Astrocyte of the cerebellum (primary cell): ENCODE data around the gene MC3R.

Experiments
- DNase-seq: peaks from one replicate; pipeline ENCODE4 v3.0.0-alpha.2; 2011; ENCODE audit warnings: low read depth
- H3K4me3 ChIP-seq: 2 replicates; pipeline ENCODE4 v1.5.1; 2011; ENCODE audit warnings: mild to moderate bottlenecking, low read depth, low read length, moderate library complexity
- in situ Hi-C: cut with HindIII; loops from 2 replicates; pipeline ENCODE4 v1.10.0; 2017; ENCODE audit warnings: low sequenced_read_pairs
- TF ChIP-seq, protein P1 (sequence below): IDR thresholded peaks from 2 replicates; pipeline ENCODE4 v1.5.1; 2012; ENCODE audit warnings: low read length, low read depth, moderate library complexity, mild to moderate bottlenecking; ENCODE audit errors: missing control alignments

The MC3R gene

DNA sequence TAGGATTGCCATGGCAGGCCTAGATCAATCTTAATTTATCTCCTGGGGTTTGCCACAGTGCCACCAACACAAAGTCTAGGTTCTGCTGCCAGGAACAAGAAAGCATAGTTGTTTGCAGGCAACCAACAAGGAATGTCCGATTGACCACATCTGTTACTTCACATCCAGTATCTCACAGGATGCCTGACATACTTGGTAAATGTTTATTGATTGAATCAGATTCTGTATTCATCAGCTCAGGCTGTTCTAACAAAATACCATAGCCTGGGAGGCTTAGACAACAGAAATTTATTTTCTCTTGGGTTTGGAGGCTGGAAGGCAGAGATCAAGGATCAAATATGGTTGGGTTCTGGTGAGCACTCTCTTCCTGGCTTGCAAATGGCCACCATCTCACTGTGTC, 26.3 kb upstream of the MC3R start:
- in situ Hi-C loops = no loop called here
- no peak overlapping the region for H3K4me3 ChIP-seq
- TF ChIP-seq, protein P1, sequence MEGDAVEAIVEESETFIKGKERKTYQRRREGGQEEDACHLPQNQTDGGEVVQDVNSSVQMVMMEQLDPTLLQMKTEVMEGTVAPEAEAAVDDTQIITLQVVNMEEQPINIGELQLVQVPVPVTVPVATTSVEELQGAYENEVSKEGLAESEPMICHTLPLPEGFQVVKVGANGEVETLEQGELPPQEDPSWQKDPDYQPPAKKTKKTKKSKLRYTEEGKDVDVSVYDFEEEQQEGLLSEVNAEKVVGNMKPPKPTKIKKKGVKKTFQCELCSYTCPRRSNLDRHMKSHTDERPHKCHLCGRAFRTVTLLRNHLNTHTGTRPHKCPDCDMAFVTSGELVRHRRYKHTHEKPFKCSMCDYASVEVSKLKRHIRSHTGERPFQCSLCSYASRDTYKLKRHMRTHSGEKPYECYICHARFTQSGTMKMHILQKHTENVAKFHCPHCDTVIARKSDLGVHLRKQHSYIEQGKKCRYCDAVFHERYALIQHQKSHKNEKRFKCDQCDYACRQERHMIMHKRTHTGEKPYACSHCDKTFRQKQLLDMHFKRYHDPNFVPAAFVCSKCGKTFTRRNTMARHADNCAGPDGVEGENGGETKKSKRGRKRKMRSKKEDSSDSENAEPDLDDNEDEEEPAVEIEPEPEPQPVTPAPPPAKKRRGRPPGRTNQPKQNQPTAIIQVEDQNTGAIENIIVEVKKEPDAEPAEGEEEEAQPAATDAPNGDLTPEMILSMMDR = no peak
- no peak for DNase-seq

DNA sequence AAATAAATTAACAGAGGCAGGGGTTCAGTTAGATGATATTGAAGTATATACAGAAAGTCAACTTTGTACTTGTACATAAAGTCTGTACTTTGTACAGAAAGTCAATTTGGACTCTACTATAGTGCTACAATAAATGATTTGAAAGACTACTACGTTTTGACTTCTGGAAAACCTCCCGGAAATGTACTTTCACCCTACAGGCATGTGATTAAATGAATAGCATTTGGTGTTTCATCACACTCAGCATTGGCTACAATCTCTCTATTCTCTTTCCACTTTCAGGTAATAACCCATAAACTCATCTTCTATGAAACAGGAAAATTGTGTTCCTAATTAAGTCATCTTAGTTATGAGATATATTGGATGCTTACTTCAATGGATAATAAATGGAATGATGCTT, 25.6 kb upstream of the MC3R start:
- TF ChIP-seq, protein P1 = no peak
- no peak overlapping the region for H3K4me3 ChIP-seq
- in situ Hi-C loops = no loop called here
- DNase-seq = no peak

DNA sequence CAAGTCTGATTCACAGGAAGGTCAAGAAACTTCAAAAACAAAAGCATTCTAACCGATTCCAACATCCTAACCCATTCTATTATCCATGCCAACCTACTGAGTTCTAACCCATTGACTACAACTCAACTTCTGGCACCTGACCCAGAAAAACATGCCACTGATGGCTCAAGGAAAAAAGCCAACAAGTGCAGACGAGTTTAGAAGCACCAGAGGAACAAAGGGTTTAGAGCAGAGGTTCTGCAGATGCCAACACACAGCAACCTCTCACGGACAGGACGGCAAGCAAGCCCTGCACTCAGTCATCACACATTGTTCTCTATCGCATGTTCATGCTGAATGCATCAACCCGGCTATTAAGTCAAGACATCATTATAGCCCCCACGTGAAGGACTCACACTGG, 25.2 kb upstream of the MC3R start:
- TF ChIP-seq, protein P1 = no peak
- in situ Hi-C loops = no loop called here
- H3K4me3 ChIP-seq = no peak overlapping the region
- DNase-seq = no peak

DNA sequence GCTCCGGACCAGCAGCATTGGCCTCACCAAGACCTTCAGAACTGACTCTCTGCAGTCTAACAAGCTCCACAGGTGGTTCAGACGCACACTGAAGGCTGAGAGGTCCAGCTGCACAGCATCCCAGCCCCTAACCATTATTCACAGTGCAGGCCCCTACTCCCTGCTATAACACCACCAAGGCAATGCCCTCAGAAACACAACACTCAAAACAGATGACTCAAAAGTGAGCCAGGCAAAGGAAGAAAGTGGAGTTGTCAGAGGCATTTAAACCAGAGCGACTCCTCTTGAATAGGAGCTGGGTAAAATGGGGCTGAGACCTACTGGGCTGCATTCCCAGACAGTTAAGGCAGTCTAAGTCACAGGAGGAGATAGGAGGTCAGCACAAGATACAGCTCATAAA, 20.5 kb upstream of the MC3R start:
- in situ Hi-C loops = no loop called here
- TF ChIP-seq, protein P1 = no peak
- no peak for DNase-seq
- no peak overlapping the region for H3K4me3 ChIP-seq

DNA sequence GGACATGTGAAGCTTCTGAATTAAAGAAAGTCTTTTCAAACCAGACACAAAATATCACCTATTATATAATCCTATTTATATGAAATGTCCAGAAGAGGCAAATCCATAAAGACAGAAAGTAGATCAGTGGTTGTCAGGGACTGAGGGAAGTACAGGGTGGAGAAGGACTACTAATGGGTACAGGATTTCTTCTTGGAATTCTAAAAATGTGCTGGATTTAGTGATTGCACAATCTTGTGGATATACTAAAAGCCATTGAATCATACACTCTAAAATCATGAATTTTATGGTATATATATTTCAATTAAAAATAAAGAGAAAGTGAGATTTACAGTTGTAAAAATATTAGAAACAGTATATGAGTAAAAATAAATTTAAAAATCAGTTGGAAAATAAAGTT, 18.7 kb upstream of the MC3R start:
- DNase-seq = no peak
- no peak overlapping the region for H3K4me3 ChIP-seq
- TF ChIP-seq, protein P1 = no peak
- in situ Hi-C loops = no loop called here

DNA sequence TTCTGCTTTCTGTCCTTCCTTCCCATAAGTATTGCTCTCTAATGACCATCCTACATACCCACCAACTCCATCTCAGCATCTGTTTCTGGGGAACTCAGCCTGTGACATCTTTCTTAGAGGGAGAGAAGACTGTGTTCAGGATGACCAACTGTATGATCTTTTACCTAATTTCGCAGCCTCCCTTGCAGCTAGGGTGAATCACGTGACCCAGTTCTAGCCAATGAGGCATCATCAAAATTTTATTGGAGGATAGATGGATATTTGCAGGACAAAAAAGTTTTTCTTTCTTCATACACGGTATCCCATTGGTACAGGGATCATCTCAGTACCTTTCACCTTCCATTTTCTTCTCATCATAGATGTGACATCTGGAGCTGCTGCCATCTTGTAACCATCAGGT, 14.4 kb upstream of the MC3R start:
- no peak overlapping the region for H3K4me3 ChIP-seq
- TF ChIP-seq, protein P1 = no peak
- no peak for DNase-seq
- in situ Hi-C loops = no loop called here

DNA sequence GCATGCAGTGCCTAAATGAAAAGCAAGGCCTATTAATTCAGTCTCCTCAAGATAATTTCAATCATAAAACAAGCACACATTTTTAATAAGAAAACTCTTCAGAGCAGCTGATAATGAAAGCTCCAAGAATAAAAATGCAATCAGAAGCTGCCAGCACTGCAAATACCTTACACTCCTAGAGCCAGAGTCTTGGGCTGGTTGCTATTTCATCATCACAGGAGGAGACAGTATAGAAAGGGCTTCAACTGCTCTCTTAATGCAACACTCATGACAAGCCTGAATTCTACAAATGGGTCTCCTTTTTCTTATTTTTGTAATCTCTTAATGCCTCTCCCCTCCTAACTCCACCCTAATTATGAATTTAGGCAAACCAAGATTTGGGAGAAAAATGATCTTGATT, 11.2 kb upstream of the MC3R start:
- DNase-seq = no peak
- TF ChIP-seq, protein P1 = no peak
- no peak overlapping the region for H3K4me3 ChIP-seq
- in situ Hi-C loops = no loop called here
